ENCODE results near the gene HDAC4. TPM values are rescaled to one million over a fixed set of nuclear protein-coding genes. Genes with fewer than 3 reads are reported as not detected.

The HDAC4 gene
- total RNA-seq, 1 experiment from 2014 or later = 47.6 TPM

GRCh38 chr2:239150125-239151011 lies 250.5 kb downstream of the HDAC4 start:
- no peak overlapping the region for H2AFZ ChIP-seq (ENCODE audit: low read depth, low read length, poor library complexity, severe bottlenecking)
- H3K9me3 ChIP-seq (ENCODE audit: control insufficient read depth in 1 of 2, insufficient read depth in 1 of 2, low read depth in 1 of 2, low read length in 2 of 2) = no peaks in the 10 kb centered on the region
- intact Hi-C loops (cut with micrococcal nuclease) = no loop called here
- BruUV-seq (replicated peaks) = no TSS peak
- H3K79me2 ChIP-seq (ENCODE audit: insufficient read depth, low read length) = no peaks in the 10 kb centered on the region
- POLR2A ChIA-PET = no interaction called here
- RAD21 ChIA-PET (ENCODE audit: low non-redundant PET in 1 of 2, low total read pairs in 2 of 2, uncharacterized antibody in 2 of 2, unreplicated experiment in 2 of 2) = no interaction called here
- no peak overlapping the region for H3K27ac ChIP-seq (ENCODE audit: low read depth, low read length)
- no peaks in the 10 kb centered on the region for H4K20me1 ChIP-seq (ENCODE audit: insufficient read depth)
- TF ChIP-seq ATF3 (IDR thresholded peaks at IDR 0.05) (no peak), CEBPB (IDR thresholded peaks at IDR 0.05; ENCODE audit: low read depth) (no peak), SIN3A (IDR thresholded peaks at IDR 0.05; ENCODE audit: low read depth) (no peak), SRF (IDR thresholded peaks at IDR 0.05; ENCODE audit: low read depth) (no peak), SP1 (IDR thresholded peaks at IDR 0.05; ENCODE audit: low read depth) (no peak), TCF7L2 (IDR thresholded peaks at IDR 0.05; ENCODE audit: borderline replicate concordance, extremely low read depth, insufficient read depth, insufficient read length) (no peak), FOSL1 (IDR thresholded peaks at IDR 0.05; ENCODE audit: low read depth) (no peak), RAD21 (IDR thresholded peaks at IDR 0.05; ENCODE audit: low read depth) (no peak), ZFX (IDR thresholded peaks at IDR 0.05) (no peak)
- ATAC-seq (0 out of 2 replicates have a peak, but pooled peaks have one; percentile 28), DNase-seq (ENCODE audit: low read depth, low spot score) (no peak)
- peaks cover 0 to 11% of the 10 kb centered on the region in 2 experiments; a peak in 1 of 4 replicates for H3K4me1 ChIP-seq (ENCODE audit: control insufficient read depth in 1 of 2, insufficient read depth in 2 of 2, low read length in 2 of 2)
- no peak overlapping the region for H3K9ac ChIP-seq (ENCODE audit: low read length)
- no peak overlapping the region for H3K4me3 ChIP-seq (replicated peaks in 1 of 2; ENCODE audit: low read depth in 1 of 2, low read length in 2 of 2)
- H3K4me2 ChIP-seq (ENCODE audit: low read length) = no peak overlapping the region
- peaks cover 4 to 6% of the 10 kb centered on the region in 2 experiments; a peak in 2 of 4 replicates for H3K36me3 ChIP-seq (ENCODE audit: control insufficient read depth in 1 of 2, insufficient read depth in 2 of 2, low read length in 2 of 2)
- no peaks in the 10 kb centered on the region for H3K27me3 ChIP-seq (ENCODE audit: insufficient read depth, low read length)
- no peaks in the 10 kb centered on the region for H3K9me2 ChIP-seq (ENCODE audit: insufficient read depth)
- CTCF ChIA-PET = no interaction called here

GRCh38 chr2:239149501-239149900 lies 251.3 kb downstream of the HDAC4 start:
- H3K36me3 ChIP-seq (ENCODE audit: control insufficient read depth in 1 of 2, insufficient read depth in 2 of 2, low read length in 2 of 2) = peaks cover 4 to 6% of the 10 kb centered on the region in 2 experiments; a peak in 3 of 4 replicates
- H3K4me2 ChIP-seq (ENCODE audit: low read length) = no peak overlapping the region
- H3K79me2 ChIP-seq (ENCODE audit: insufficient read depth, low read length) = no peaks in the 10 kb centered on the region
- no peak overlapping the region for H2AFZ ChIP-seq (ENCODE audit: low read depth, low read length, poor library complexity, severe bottlenecking)
- no peaks in the 10 kb centered on the region for H3K9me2 ChIP-seq (ENCODE audit: insufficient read depth)
- H3K4me1 ChIP-seq (ENCODE audit: control insufficient read depth in 1 of 2, insufficient read depth in 2 of 2, low read length in 2 of 2) = peaks cover 0 to 14% of the 10 kb centered on the region in 2 experiments; a peak in 1 of 4 replicates
- no peaks in the 10 kb centered on the region for H4K20me1 ChIP-seq (ENCODE audit: insufficient read depth)
- no peaks in the 10 kb centered on the region for H3K9me3 ChIP-seq (ENCODE audit: control insufficient read depth in 1 of 2, insufficient read depth in 1 of 2, low read depth in 1 of 2, low read length in 2 of 2)
- intact Hi-C loops (cut with micrococcal nuclease) = no loop called here
- H3K27ac ChIP-seq (ENCODE audit: low read depth, low read length) = no peak overlapping the region
- ATAC-seq (no peak), DNase-seq (ENCODE audit: low read depth, low spot score) (no peak)
- H3K9ac ChIP-seq (ENCODE audit: low read length) = no peak overlapping the region
- no peaks in the 10 kb centered on the region for H3K27me3 ChIP-seq (ENCODE audit: insufficient read depth, low read length)
- ChIA-PET POLR2A (no interaction called here), CTCF (no interaction called here), RAD21 (ENCODE audit: low non-redundant PET in 1 of 2, low total read pairs in 2 of 2, uncharacterized antibody in 2 of 2, unreplicated experiment in 2 of 2) (no interaction called here)
- no TSS peak for BruUV-seq (replicated peaks)
- H3K4me3 ChIP-seq (replicated peaks in 1 of 2; ENCODE audit: low read depth in 1 of 2, low read length in 2 of 2) = no peak overlapping the region
- TF ChIP-seq ZFX (IDR thresholded peaks at IDR 0.05) (no peak), CTCF (IDR thresholded peaks at IDR 0.05 in 2 of 3, conservative IDR thresholded peaks at IDR 0.05 in 1 of 3; ENCODE audit: borderline replicate concordance in 1 of 3, insufficient read depth in 1 of 3, low read depth in 2 of 3, low read length in 2 of 3) (no peak), FOSL1 (IDR thresholded peaks at IDR 0.05; ENCODE audit: low read depth) (no peak), EZH2 (IDR thresholded peaks at IDR 0.05) (no peak), EGR1 (IDR thresholded peaks at IDR 0.05; ENCODE audit: low read depth) (no peak), CEBPB (IDR thresholded peaks at IDR 0.05; ENCODE audit: low read depth) (no peak), SP1 (IDR thresholded peaks at IDR 0.05; ENCODE audit: low read depth) (no peak), POLR2AphosphoS5 (IDR thresholded peaks at IDR 0.05; ENCODE audit: low read depth, low read length) (no peak), TCF7L2 (IDR thresholded peaks at IDR 0.05; ENCODE audit: borderline replicate concordance, extremely low read depth, insufficient read depth, insufficient read length) (no peak), CBX3 (IDR thresholded peaks at IDR 0.05; ENCODE audit: low read depth) (no peak), YY1 (IDR thresholded peaks at IDR 0.05; ENCODE audit: extremely low read depth, insufficient replicate concordance, low read depth, low read length) (no peak), SIN3A (IDR thresholded peaks at IDR 0.05; ENCODE audit: low read depth) (no peak)
